GM18517 (cell line): ENCODE data around the gene GOLT1B.
A peak's percentile ranks its signal among the peaks of the same experiment; 100 is the strongest.

Source experiments
- ATAC-seq: cut with Tn5 transposase; IDR thresholded peaks from one replicate; pipeline ENCODE4 v1.9.1; 2021; ENCODE audit warnings: mild to moderate bottlenecking, moderate library complexity; ENCODE audit not compliant: unreplicated experiment

GOLT1B gene

GRCh38 chr12:21521541-21521940 is 20.0 kb downstream of the GOLT1B start:
- ATAC-seq: no peak

- no peak for ATAC-seq
These were observed 21.6 kb downstream of the GOLT1B start for GRCh38 chr12:21523148-21523547.

GRCh38 chr12:21526053-21526452 is 24.5 kb downstream of the GOLT1B start, which contains the start of gene SPX:
SPX (plus strand) TSS chr12:21526296; CDS start chr12:21526473, 177 bp downstream.
- ATAC-seq: no peak

GRCh38 chr12:21526721-21527345 is 25.2 kb downstream of the GOLT1B start:
- ATAC-seq: no peak

- peak; percentile 93 for ATAC-seq
These were observed 26.0 kb downstream of the GOLT1B start for GRCh38 chr12:21527451-21528180.

- no peak for ATAC-seq
These were observed 27.4 kb downstream of the GOLT1B start for GRCh38 chr12:21528953-21529352.

GRCh38 chr12:21529456-21529855 is 27.9 kb downstream of the GOLT1B start:
- no peak for ATAC-seq

GRCh38 chr12:21538061-21538653 is 36.6 kb downstream of the GOLT1B start:
- ATAC-seq: no peak

GRCh38 chr12:21539797-21540196 is 38.2 kb downstream of the GOLT1B start:
- no peak for ATAC-seq

GRCh38 chr12:21541773-21542172 is 40.2 kb downstream of the GOLT1B start:
- ATAC-seq: no peak

- no peak for ATAC-seq
These were observed 40.8 kb downstream of the GOLT1B start for GRCh38 chr12:21542403-21542802.

GRCh38 chr12:21543151-21543550 is 41.6 kb downstream of the GOLT1B start:
- no peak for ATAC-seq

- no peak for ATAC-seq
These were observed 44.0 kb downstream of the GOLT1B start for GRCh38 chr12:21545557-21545956.

- ATAC-seq: no peak
These were observed 45.1 kb downstream of the GOLT1B start for GRCh38 chr12:21546716-21547115.

- ATAC-seq: no peak
These were observed 45.8 kb downstream of the GOLT1B start for GRCh38 chr12:21547437-21547836.

- ATAC-seq: no peak
These were observed 50.4 kb downstream of the GOLT1B start for GRCh38 chr12:21551841-21552465.

GRCh38 chr12:21552635-21553328 is 51.2 kb downstream of the GOLT1B start:
- no peak for ATAC-seq

GRCh38 chr12:21553329-21553675 is 51.7 kb downstream of the GOLT1B start:
- ATAC-seq: no peak

GRCh38 chr12:21558100-21558679 is 56.6 kb downstream of the GOLT1B start:
- no peak for ATAC-seq

GRCh38 chr12:21559855-21560569 is 58.4 kb downstream of the GOLT1B start:
- no peak for ATAC-seq
